DMS79 (cell line): ENCODE data around the gene PBX3.
A peak's percentile ranks its signal among the peaks of the same experiment; 100 is the strongest.

ENCODE experiments used
- DNase-seq: peaks from one replicate; lab custom pipeline; 2025; lab: John Stamatoyannopoulos, UW

The PBX3 gene

DNA sequence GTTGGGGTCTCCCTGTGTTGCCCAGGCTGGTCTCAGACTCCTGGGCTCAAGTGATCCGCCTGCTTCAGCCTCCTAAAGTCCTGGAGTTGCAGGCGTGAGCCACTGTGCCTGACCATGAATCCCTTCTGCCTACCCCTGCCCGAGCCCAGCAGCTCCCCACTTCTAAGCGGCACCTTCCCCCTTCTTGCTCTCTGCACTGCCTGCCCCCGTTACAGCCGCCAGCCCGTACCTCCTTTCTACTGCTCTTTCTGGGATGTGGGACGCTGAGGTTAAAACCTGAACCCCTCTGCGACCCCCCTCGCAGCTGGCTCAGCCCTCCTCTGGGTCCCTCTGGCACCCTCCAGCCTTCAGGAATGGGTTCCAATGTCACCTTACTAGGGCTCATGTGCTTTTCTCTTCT is 249.6 kb downstream of the PBX3 start:
- no peak for DNase-seq

- peak; percentile 97 for DNase-seq
Observed at GRCh38 chr9:125997196-125997823, 250.1 kb downstream of the PBX3 start.

- DNase-seq = no peak
Observed at GRCh38 chr9:125998837-125999503, 251.8 kb downstream of the PBX3 start.

- no peak for DNase-seq
Observed at GRCh38 chr9:125999504-125999881, 252.3 kb downstream of the PBX3 start.

- no peak for DNase-seq
Observed at GRCh38 chr9:126000256-126000655, 253.1 kb downstream of the PBX3 start.

GRCh38 chr9:126000731-126001580 is 253.8 kb downstream of the PBX3 start:
- DNase-seq = no peak

GRCh38 chr9:126001581-126002225 is 254.5 kb downstream of the PBX3 start:
- DNase-seq = no peak

GRCh38 chr9:126002476-126003350 is 255.5 kb downstream of the PBX3 start:
- DNase-seq = no peak

DNA sequence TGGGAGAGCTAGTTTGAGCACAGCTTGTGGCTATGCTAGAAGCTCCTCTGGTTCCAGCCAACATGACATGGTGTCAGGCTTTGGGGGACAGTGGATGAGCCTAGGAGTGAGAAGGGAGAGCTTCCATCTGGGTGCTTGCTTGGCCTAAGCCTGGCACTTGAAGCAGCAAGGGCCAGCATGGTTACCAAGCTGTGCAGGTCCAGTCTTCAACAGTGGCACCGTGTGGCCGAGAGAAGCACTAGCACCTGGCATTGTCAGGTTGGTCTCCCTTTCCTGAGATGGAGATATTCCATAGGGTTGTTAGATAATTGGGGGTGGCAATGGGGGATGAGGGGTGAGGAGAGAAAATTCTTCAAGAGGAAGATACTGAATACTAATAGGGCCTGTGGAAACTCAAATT is 261.9 kb downstream of the PBX3 start:
- DNase-seq = no peak

- no peak for DNase-seq
Observed at GRCh38 chr9:126014726-126015125, 267.6 kb downstream of the PBX3 start.

DNA sequence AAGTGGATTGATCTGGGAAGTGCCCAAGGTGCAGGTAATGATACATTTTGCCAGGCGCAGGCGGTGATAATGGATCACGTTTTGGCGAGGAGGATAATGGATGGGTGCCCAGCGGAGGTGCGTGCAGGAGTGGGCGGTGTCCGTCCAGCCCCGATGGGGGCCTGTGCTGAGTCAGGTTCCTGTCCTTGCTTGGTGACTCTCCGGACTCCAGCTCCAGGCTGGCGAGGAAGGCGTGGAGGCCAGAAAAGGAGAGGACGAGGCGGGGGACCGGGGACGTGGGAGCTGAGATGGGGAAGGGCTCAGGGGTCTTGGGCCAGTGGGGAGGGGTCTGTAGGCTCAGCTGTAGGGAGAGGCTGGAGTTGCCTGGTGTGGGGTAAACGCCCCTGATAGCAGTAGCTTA is 268.3 kb downstream of the PBX3 start:
- DNase-seq = no peak

DNA sequence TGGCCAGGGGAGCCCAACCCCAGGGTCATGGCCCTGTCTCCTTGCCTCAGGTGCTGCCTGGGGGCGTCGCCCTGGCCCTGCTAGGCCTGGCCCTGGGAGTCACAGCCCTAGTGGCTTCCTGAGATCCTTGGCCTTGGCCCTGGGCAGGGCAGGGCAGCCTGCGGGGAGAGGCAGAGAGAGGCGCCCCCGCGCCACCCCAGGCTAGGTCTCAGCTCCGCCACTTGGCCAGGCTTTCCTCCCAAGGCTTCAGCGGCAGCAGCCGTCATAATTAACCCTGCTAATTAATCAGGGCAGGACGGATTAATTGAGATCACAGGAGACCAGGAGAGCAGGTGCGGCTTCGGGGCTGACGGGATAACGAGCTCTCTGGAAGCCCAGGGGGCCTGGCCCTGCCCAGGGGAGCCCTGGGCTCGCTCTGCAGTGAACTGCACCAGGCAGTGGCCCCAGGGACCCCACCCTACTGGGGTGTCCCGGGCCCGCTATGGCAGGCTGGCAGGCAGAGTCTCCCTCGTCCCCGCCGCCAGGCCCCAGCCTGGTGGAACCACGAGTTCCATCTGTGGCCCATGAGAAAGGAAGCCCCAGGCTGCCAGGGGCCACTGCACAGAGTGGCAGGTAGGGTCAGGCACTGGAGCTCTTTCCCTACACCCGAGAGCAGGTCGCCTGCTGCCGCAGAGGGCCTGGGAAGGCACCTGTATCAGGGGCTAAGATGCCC is 269.6 kb downstream of the PBX3 start:
- no peak for DNase-seq
